ENCODE results near the gene STAT2.

Gene STAT2

DNA sequence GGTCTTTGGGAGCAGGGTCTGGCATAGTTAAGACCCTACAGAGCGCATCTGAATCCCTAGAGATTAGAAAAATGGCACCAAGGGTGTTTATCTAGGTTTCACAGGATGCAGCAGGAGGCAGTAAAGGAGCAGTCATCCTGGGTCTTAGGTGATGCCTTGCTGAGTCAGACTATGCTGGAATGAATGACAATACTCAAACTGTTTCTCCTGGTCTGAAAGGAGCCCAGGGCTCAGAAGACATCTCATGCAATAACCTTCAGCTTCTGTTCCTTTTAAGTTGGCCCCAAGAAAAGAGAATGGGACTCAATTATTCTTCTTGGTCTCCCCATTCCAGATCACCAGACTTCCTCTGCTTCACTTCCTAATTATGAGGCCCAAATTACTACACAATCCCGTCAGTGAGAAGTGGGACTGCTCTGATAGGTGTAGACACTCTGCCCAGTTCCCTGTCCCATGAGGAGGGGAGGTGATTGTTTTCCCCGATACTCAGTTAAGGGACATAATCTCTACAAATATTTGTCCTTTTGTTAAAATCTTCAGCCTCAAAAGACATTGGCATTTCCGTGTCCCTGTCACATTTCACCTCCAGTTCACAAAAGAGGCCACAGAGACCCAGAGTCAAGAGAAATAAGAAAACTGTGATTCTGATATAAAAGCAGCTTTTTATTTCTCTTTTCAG is 17.5 kb upstream of the STAT2 start:
- TF ChIP-seq, protein P1, sequence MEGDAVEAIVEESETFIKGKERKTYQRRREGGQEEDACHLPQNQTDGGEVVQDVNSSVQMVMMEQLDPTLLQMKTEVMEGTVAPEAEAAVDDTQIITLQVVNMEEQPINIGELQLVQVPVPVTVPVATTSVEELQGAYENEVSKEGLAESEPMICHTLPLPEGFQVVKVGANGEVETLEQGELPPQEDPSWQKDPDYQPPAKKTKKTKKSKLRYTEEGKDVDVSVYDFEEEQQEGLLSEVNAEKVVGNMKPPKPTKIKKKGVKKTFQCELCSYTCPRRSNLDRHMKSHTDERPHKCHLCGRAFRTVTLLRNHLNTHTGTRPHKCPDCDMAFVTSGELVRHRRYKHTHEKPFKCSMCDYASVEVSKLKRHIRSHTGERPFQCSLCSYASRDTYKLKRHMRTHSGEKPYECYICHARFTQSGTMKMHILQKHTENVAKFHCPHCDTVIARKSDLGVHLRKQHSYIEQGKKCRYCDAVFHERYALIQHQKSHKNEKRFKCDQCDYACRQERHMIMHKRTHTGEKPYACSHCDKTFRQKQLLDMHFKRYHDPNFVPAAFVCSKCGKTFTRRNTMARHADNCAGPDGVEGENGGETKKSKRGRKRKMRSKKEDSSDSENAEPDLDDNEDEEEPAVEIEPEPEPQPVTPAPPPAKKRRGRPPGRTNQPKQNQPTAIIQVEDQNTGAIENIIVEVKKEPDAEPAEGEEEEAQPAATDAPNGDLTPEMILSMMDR (IDR thresholded peaks at IDR 0.05; ENCODE audit: extremely low read depth, insufficient read depth, missing control alignments): peak; percentile 8
- no peak for DNase-seq (ENCODE audit: low spot score)
- in situ Hi-C loops (cut with MboI; ENCODE audit: low pct_unique_long_range_greater_than_20kb, low sequenced_read_pairs, unreplicated experiment): no loop called here

GRCh38 chr12:56375598-56376434 is 15.9 kb upstream of the STAT2 start:
- no peak for DNase-seq (ENCODE audit: low spot score)
- in situ Hi-C loops (cut with MboI; ENCODE audit: low pct_unique_long_range_greater_than_20kb, low sequenced_read_pairs, unreplicated experiment): no loop called here
- TF ChIP-seq, protein P1 (IDR thresholded peaks at IDR 0.05; ENCODE audit: extremely low read depth, insufficient read depth, missing control alignments): no peak

DNA sequence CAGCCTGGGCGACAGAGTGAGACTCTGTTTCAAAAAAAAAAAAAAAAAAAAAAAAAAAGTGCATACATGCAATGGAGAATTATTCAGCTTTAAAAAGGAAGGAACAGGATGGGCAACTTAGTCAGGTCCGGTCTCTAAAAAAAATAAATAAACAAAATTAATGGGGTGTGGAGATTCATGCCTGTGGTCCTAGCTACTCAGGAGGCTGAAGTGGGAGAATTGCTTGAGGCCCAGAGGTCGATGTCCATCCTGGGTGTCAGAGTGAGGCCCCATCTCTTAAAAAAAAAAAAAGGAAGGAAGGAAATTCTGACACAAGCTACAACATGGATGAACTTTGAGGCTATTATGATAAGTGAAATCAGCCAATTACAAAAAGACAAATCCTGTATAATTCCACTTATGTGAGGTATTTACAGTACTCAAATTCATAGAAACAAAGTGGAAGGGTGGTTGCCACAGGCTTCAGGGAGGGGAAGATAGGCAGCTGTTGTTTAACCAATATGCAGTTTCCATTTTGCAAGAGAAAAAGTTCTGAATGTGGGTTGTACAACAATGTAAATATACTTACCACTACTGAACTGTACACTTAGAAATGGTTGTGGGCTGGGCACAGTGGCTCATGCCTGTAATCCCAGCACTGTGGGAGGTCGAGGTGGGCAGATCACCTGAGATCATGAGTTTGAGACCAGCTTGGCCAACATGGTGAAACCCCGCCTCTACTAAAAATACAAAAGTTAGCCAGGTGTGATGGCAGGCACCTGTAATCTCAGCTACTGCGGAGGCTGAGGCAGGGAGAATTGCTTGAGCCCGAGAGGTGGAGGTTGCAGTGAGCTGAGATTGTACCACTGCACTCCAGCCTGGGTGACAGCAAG is 15.1 kb upstream of the STAT2 start:
- in situ Hi-C loops (cut with MboI; ENCODE audit: low pct_unique_long_range_greater_than_20kb, low sequenced_read_pairs, unreplicated experiment): no loop called here
- DNase-seq (ENCODE audit: low spot score): no peak

DNA sequence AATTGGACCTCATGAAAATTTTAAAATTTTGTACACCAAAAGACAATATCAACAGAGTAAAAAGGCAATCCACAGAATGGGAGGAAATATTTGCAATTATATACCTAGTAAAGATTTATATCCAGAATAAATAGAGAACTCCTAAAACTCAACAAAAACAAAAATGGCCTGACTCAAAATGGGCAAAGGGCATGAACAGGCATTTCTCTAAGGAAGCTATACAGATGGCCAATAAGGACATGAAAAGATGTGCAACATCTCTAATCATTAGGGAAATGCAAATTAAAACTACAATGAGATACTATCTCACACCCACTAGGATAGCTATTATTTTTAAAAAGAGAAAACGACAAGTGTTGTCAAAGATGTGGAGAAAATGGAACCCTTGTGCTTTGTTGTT is 13.6 kb upstream of the STAT2 start:
- DNase-seq (ENCODE audit: low spot score): no peak
- in situ Hi-C loops (cut with MboI; ENCODE audit: low pct_unique_long_range_greater_than_20kb, low sequenced_read_pairs, unreplicated experiment): no loop called here
- TF ChIP-seq, protein P1 (IDR thresholded peaks at IDR 0.05; ENCODE audit: extremely low read depth, insufficient read depth, missing control alignments): no peak

More for the DNA sequence above, 15.1 kb upstream of the STAT2 start:
- TF ChIP-seq, protein P1 (IDR thresholded peaks at IDR 0.05; ENCODE audit: extremely low read depth, insufficient read depth, missing control alignments): no peak

DNA sequence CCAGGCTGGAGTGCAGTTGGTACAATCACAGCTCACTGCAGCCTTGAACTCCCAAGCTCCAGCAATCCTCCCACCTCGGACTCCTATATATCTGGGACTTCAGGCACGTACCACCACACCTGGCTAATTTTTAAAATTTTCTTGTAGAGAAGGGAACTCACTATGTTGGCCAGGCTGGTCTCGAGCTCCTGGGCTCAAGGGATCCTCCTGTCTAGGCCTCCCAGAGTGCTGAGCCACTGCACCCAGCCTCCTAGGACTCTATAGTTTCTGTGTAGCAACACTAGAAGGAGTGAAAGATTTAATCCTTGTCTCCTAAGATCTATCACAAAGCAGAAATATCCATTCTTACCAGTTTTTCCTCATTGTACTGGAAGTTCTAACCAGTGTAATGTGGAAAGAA is 7.0 kb upstream of the STAT2 start:
- in situ Hi-C loops (cut with MboI; ENCODE audit: low pct_unique_long_range_greater_than_20kb, low sequenced_read_pairs, unreplicated experiment): no loop called here
- TF ChIP-seq, protein P1 (IDR thresholded peaks at IDR 0.05; ENCODE audit: extremely low read depth, insufficient read depth, missing control alignments): no peak

More for the DNA sequence above, 7.0 kb upstream of the STAT2 start:
- no peak for DNase-seq (ENCODE audit: low spot score)

All from GM13977 (cell line).